Neural cell (in vitro differentiated cells): ENCODE data around the gene EPB41L2. TPM values are rescaled to one million over a fixed set of nuclear protein-coding genes. Genes with fewer than 3 reads are reported as not detected.

Source experiments
- H2AFZ ChIP-seq: fragments of 200-600, 300-800 bp; sonication (generic), shearing (Covaris generic); 2 replicates; pipeline ENCODE4 v1.6.0; 2014; ENCODE audit warnings: low read depth, mild to moderate bottlenecking, antibody characterized with exemption, low read length, moderate library complexity
- H3F3A ChIP-seq: fragments of 200-600 bp; shearing (Covaris generic); 2 replicates; pipeline ENCODE4 v1.6.1; 2016; ENCODE audit warnings: mild to moderate bottlenecking, moderate library complexity, mixed read lengths, antibody characterized with exemption, low read length; ENCODE audit not compliant: insufficient read depth, poor library complexity, severe bottlenecking
- H3K27ac ChIP-seq: fragments of 200-600, 300-800 bp; sonication (generic), shearing (Covaris generic); 2 replicates; pipeline ENCODE4 v1.5.1; 2014; ENCODE audit warnings: mild to moderate bottlenecking, low read length, moderate library complexity
- H3K27me3 ChIP-seq: fragments of 300-800, 200-600 bp; sonication (generic), shearing (Covaris generic); 2 replicates; pipeline ENCODE4 v1.6.0; 2014; ENCODE audit warnings: mild to moderate bottlenecking, low read depth, low read length, moderate library complexity; ENCODE audit not compliant: insufficient read depth
- H3K36me3 ChIP-seq: fragments of 300-800, 200-600 bp; sonication (generic), shearing (Covaris generic); 2 replicates; pipeline ENCODE4 v1.5.1; 2014; ENCODE audit warnings: mild to moderate bottlenecking, antibody characterized with exemption, low read length, moderate library complexity; ENCODE audit not compliant: insufficient read depth
- H3K4me2 ChIP-seq: fragments of 300-800, 200-600 bp; sonication (generic), shearing (Covaris generic); 2 replicates; pipeline ENCODE4 v1.6.0; 2014; ENCODE audit warnings: mild to moderate bottlenecking, low read length
- H3K4me3 ChIP-seq: fragments of 300-800, 200-600 bp; sonication (generic), shearing (Covaris generic); 2 replicates; pipeline ENCODE4 v1.5.1; 2014; ENCODE audit warnings: mild to moderate bottlenecking, low read length, moderate library complexity
- H3K79me2 ChIP-seq: fragments of 200-600 bp; shearing (Covaris generic); replicated peaks from 2 replicates; pipeline ENCODE4 v1.6.0; 2014; ENCODE audit warnings: mild to moderate bottlenecking, low read length, moderate library complexity; ENCODE audit not compliant: insufficient read depth
- H3K9ac ChIP-seq: fragments of 300-800, 200-600 bp; sonication (generic), shearing (Covaris generic); 2 replicates; pipeline ENCODE4 v1.6.1; 2016; ENCODE audit warnings: mild to moderate bottlenecking, low read length, mixed read lengths
- H3K9me2 ChIP-seq: fragments of 200-600 bp; shearing (Covaris generic); 2 replicates; pipeline ENCODE4 v1.6.1; 2016; ENCODE audit warnings: mild to moderate bottlenecking, low read length, mixed read lengths; ENCODE audit not compliant: insufficient read depth
- H3K9me3 ChIP-seq: fragments of 200-600, 300-800 bp; sonication (generic), shearing (Covaris generic); 2 replicates; pipeline ENCODE4 v1.6.1; 2016; ENCODE audit warnings: mild to moderate bottlenecking, mixed run types, low read length, moderate library complexity, mixed read lengths
- H4K20me1 ChIP-seq: fragments of 200-600 bp; shearing (Covaris generic); 2 replicates; pipeline ENCODE4 v1.6.1; 2016; ENCODE audit warnings: mild to moderate bottlenecking, mixed run types; ENCODE audit not compliant: insufficient read depth
- EP300 ChIP-seq: fragments of 450-650 bp; conservative IDR thresholded peaks from 2 replicates; pipeline ENCODE4 v1.6.1; 2014; ENCODE audit warnings: antibody characterized with exemption, mild to moderate bottlenecking, moderate library complexity; ENCODE audit not compliant: poor library complexity, severe bottlenecking
- EZH2 ChIP-seq: fragments of 200-600, 300-800 bp; shearing (Covaris generic), sonication (generic); IDR thresholded peaks from 2 replicates; pipeline ENCODE4 v1.6.1; 2014; ENCODE audit warnings: antibody characterized with exemption, low read length, borderline replicate concordance, mild to moderate bottlenecking; ENCODE audit not compliant: insufficient read depth, poor library complexity, severe bottlenecking
- MXI1 ChIP-seq: fragments of 450-650 bp; conservative IDR thresholded peaks from 2 replicates; pipeline ENCODE4 v1.6.1; 2014; ENCODE audit warnings: antibody characterized with exemption, mild to moderate bottlenecking; ENCODE audit not compliant: poor library complexity, severe bottlenecking
- POLR2AphosphoS5 ChIP-seq: IDR thresholded peaks from 2 replicates; pipeline ENCODE4 v1.6.1; 2012
- RAD21 ChIP-seq: fragments of 450-650 bp; conservative IDR thresholded peaks from 2 replicates; pipeline ENCODE4 v1.6.1; 2014; ENCODE audit warnings: antibody characterized with exemption, mild to moderate bottlenecking, moderate library complexity
- SMC3 ChIP-seq: fragments of 450-650 bp; conservative IDR thresholded peaks from 2 replicates; pipeline ENCODE4 v1.6.1; 2014; ENCODE audit warnings: antibody characterized with exemption, mild to moderate bottlenecking, moderate library complexity; ENCODE audit not compliant: poor library complexity
- TAF1 ChIP-seq: IDR thresholded peaks from 2 replicates; pipeline ENCODE4 v1.6.1; 2012; ENCODE audit warnings: low read depth
- polyA plus RNA-seq: library from polyadenylated mRNA; depleted of rRNA; stranded (reverse); fragments of >200 nt; gene quantifications from 2 replicates; pipeline ENCODE4 v1.2.3, GENCODE V29; 2014
- TF ChIP-seq, protein P1 (sequence below): IDR thresholded peaks from 2 replicates; pipeline ENCODE4 v1.6.1; 2012; ENCODE audit warnings: borderline replicate concordance
- TF ChIP-seq, protein P2 (sequence below): fragments of 450-650 bp; IDR thresholded peaks from 2 replicates; pipeline ENCODE4 v1.5.1; 2014; ENCODE audit warnings: antibody characterized with exemption, mild to moderate bottlenecking, moderate library complexity; ENCODE audit not compliant: poor library complexity, severe bottlenecking

EPB41L2 gene
- polyA plus RNA-seq, 1 donor from 2014 or later: 13.5 TPM

DNA sequence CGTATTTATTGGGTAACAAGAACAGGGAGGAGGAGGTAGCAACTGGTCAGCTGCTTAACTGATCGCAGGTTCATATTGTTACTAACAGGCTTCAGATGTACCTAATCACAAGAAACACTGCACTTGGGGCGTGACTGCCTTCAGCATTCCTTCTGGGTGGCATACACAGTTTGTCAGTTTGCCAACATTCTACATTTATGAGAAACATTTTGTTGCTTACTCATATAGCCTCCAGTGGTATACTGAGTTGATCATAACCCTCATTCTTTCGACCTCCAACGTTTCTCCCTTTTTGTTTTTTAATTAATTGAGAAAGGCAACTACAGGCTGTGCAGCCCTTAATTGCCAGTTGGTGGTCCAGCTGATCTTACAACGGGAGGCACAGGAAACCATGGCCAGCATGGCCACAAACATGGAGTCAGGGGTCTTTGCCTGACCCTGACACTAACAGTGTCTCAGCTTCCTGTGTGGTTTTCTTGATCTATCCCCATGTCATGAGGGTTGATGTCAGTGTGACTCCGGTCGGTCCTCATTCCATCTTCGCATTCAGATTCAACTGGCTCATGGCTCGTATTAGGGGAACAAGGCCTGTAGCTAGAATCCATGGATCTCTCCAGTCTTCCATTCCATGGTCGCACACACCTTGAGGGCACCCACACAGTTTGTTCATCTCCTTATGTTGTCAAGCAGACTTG, 9.4 kb downstream of the EPB41L2 start:
- no peak overlapping the region for H3K27ac ChIP-seq
- no peaks in the 10 kb centered on the region for H3K9me3 ChIP-seq
- no peaks in the 10 kb centered on the region for H3F3A ChIP-seq
- H3K4me2 ChIP-seq: no peak overlapping the region
- no peak overlapping the region for H3K4me3 ChIP-seq
- H3K9ac ChIP-seq: no peak overlapping the region
- TF ChIP-seq POLR2AphosphoS5: no peak
- TF ChIP-seq, protein P1, sequence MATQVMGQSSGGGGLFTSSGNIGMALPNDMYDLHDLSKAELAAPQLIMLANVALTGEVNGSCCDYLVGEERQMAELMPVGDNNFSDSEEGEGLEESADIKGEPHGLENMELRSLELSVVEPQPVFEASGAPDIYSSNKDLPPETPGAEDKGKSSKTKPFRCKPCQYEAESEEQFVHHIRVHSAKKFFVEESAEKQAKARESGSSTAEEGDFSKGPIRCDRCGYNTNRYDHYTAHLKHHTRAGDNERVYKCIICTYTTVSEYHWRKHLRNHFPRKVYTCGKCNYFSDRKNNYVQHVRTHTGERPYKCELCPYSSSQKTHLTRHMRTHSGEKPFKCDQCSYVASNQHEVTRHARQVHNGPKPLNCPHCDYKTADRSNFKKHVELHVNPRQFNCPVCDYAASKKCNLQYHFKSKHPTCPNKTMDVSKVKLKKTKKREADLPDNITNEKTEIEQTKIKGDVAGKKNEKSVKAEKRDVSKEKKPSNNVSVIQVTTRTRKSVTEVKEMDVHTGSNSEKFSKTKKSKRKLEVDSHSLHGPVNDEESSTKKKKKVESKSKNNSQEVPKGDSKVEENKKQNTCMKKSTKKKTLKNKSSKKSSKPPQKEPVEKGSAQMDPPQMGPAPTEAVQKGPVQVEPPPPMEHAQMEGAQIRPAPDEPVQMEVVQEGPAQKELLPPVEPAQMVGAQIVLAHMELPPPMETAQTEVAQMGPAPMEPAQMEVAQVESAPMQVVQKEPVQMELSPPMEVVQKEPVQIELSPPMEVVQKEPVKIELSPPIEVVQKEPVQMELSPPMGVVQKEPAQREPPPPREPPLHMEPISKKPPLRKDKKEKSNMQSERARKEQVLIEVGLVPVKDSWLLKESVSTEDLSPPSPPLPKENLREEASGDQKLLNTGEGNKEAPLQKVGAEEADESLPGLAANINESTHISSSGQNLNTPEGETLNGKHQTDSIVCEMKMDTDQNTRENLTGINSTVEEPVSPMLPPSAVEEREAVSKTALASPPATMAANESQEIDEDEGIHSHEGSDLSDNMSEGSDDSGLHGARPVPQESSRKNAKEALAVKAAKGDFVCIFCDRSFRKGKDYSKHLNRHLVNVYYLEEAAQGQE: no peak
- TF ChIP-seq TAF1: no peak
- TF ChIP-seq RAD21: no peak
- TF ChIP-seq, protein P2, sequence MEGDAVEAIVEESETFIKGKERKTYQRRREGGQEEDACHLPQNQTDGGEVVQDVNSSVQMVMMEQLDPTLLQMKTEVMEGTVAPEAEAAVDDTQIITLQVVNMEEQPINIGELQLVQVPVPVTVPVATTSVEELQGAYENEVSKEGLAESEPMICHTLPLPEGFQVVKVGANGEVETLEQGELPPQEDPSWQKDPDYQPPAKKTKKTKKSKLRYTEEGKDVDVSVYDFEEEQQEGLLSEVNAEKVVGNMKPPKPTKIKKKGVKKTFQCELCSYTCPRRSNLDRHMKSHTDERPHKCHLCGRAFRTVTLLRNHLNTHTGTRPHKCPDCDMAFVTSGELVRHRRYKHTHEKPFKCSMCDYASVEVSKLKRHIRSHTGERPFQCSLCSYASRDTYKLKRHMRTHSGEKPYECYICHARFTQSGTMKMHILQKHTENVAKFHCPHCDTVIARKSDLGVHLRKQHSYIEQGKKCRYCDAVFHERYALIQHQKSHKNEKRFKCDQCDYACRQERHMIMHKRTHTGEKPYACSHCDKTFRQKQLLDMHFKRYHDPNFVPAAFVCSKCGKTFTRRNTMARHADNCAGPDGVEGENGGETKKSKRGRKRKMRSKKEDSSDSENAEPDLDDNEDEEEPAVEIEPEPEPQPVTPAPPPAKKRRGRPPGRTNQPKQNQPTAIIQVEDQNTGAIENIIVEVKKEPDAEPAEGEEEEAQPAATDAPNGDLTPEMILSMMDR: no peak
- TF ChIP-seq SMC3: no peak
- TF ChIP-seq MXI1: no peak
- H3K79me2 ChIP-seq: no peaks in the 10 kb centered on the region
- no peaks in the 10 kb centered on the region for H3K9me2 ChIP-seq
- no peaks in the 10 kb centered on the region for H3K27me3 ChIP-seq
- no peaks in the 10 kb centered on the region for H4K20me1 ChIP-seq
- H3K36me3 ChIP-seq: no peaks in the 10 kb centered on the region
- H2AFZ ChIP-seq: no peak overlapping the region

DNA sequence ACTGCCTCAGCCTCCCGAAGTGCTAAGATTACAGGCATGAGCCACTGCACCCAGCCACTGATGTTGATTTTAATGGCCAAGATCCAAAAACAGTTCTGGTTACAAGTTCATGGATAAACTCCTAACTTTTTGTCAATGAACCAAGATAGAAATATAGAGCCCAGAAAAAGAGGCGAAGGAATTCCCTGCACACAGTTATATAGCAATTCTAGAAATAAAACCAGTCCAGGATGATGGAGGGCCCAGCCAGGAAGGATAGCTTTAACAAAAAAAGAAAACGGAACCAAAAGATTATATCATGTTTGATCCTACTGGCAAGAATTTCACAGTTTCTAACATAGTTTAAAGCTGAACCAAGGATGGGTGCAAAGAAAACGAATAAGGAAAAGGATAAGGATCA, 10.9 kb downstream of the EPB41L2 start:
- Histone ChIP-seq H3K9me2 (no peaks in the 10 kb centered on the region), H3K27ac (no peak overlapping the region), H3K79me2 (no peaks in the 10 kb centered on the region), H3K9ac (no peak overlapping the region), H2AFZ (no peak overlapping the region), H3K27me3 (no peaks in the 10 kb centered on the region), H3K36me3 (no peaks in the 10 kb centered on the region), H4K20me1 (no peaks in the 10 kb centered on the region), H3K9me3 (no peaks in the 10 kb centered on the region), H3F3A (no peaks in the 10 kb centered on the region), H3K4me3 (no peak overlapping the region), H3K4me2 (no peak overlapping the region)
- TF ChIP-seq MXI1: no peak
- TF ChIP-seq EP300: no peak
- no peak for TF ChIP-seq RAD21
- no peak for TF ChIP-seq SMC3
- TF ChIP-seq, protein P1: no peak
- no peak for TF ChIP-seq POLR2AphosphoS5
- TF ChIP-seq TAF1: no peak
- no peak for TF ChIP-seq EZH2
- TF ChIP-seq, protein P2: no peak
